Fibroblast of skin of right biceps (primary cell): ENCODE data around the gene PRPF38A.

Experiments used
- DNase-seq: peaks from one replicate; pipeline ENCODE4 v3.0.0-alpha.2; 2013

PRPF38A gene

GRCh38 chr1:52400131-52400530, 4.3 kb upstream of the PRPF38A start:
- DNase-seq: no peak

GRCh38 chr1:52402860-52403240, 1.6 kb upstream of the PRPF38A start:
- no peak for DNase-seq

GRCh38 chr1:52403566-52404115, 761 bp upstream of the PRPF38A start:
- peak; percentile 82 for DNase-seq

- no peak for DNase-seq
These were observed 555 bp downstream of the PRPF38A start for GRCh38 chr1:52404975-52405338.

GRCh38 chr1:52413410-52413989, 9.1 kb downstream of the PRPF38A start:
- no peak for DNase-seq

GRCh38 chr1:52414942-52415341, 10.5 kb downstream of the PRPF38A start:
- no peak for DNase-seq

GRCh38 chr1:52416811-52417210, 12.4 kb downstream of the PRPF38A start:
- DNase-seq: no peak

GRCh38 chr1:52420713-52421112, 16.3 kb downstream of the PRPF38A start:
- no peak for DNase-seq

- no peak for DNase-seq
These were observed 18.7 kb downstream of the PRPF38A start for GRCh38 chr1:52423055-52423454.

- DNase-seq: no peak
These were observed 19.4 kb downstream of the PRPF38A start for GRCh38 chr1:52423771-52424170.

GRCh38 chr1:52424231-52424636, 19.8 kb downstream of the PRPF38A start:
- no peak for DNase-seq

GRCh38 chr1:52424813-52425212, 20.4 kb downstream of the PRPF38A start:
- peak; percentile 12 for DNase-seq

GRCh38 chr1:52426371-52426770, 22.0 kb downstream of the PRPF38A start:
- peak; percentile 11 for DNase-seq

- no peak for DNase-seq
These were observed 22.8 kb downstream of the PRPF38A start for GRCh38 chr1:52427152-52427551.

GRCh38 chr1:52432807-52433206, 28.4 kb downstream of the PRPF38A start:
- DNase-seq: no peak

GRCh38 chr1:52435211-52435610, 30.8 kb downstream of the PRPF38A start:
- no peak for DNase-seq

- no peak for DNase-seq
These were observed 31.2 kb downstream of the PRPF38A start for GRCh38 chr1:52435650-52436049.

GRCh38 chr1:52436817-52437216, 32.4 kb downstream of the PRPF38A start:
- DNase-seq: no peak

GRCh38 chr1:52439976-52440375, 35.6 kb downstream of the PRPF38A start:
- DNase-seq: no peak

GRCh38 chr1:52444463-52444862, 40.1 kb downstream of the PRPF38A start:
- DNase-seq: no peak

- DNase-seq: no peak
These were observed 49.7 kb downstream of the PRPF38A start for GRCh38 chr1:52454127-52454526.

GRCh38 chr1:52454779-52455178, 50.4 kb downstream of the PRPF38A start:
- DNase-seq: no peak

- no peak for DNase-seq
These were observed 51.3 kb downstream of the PRPF38A start for GRCh38 chr1:52455686-52456085.

GRCh38 chr1:52460694-52461093, 56.3 kb downstream of the PRPF38A start:
- DNase-seq: no peak

- DNase-seq: no peak
These were observed 57.4 kb downstream of the PRPF38A start for GRCh38 chr1:52461821-52462220.
